OCI-LY1 (cell line): ENCODE results near the gene TTLL11.

Source experiments
- H2AFZ ChIP-seq: fragments of 200-600 bp; sonication (generic), shearing (Covaris generic); 2 replicates; pipeline ENCODE4 v1.6.0; 2014; ENCODE audit warnings: antibody characterized with exemption, mild to moderate bottlenecking, low read length
- H3F3A ChIP-seq: fragments of 200-600 bp; sonication (generic), shearing (Covaris generic); 2 replicates; pipeline ENCODE4 v1.6.0; 2014; ENCODE audit warnings: mild to moderate bottlenecking, antibody characterized with exemption, low read length, moderate library complexity; ENCODE audit not compliant: insufficient read depth
- H3K27ac ChIP-seq: fragments of 200-600 bp; sonication (generic); 2 replicates; pipeline ENCODE4 v1.5.1; 2014; ENCODE audit warnings: low read length, mixed run types, mild to moderate bottlenecking, low read depth; ENCODE audit not compliant: poor library complexity, severe bottlenecking
- H3K27me3 ChIP-seq: fragments of 200-600 bp; sonication (generic); 2 replicates; pipeline ENCODE4 v1.6.0; 2014; ENCODE audit warnings: antibody characterized with exemption, mild to moderate bottlenecking, low read length, moderate library complexity; ENCODE audit not compliant: insufficient read depth
- H3K36me3 ChIP-seq: fragments of 200-600 bp; sonication (generic); 2 replicates; pipeline ENCODE4 v1.6.1; 2014; ENCODE audit warnings: mild to moderate bottlenecking, antibody characterized with exemption, low read length, moderate library complexity, mixed read lengths; ENCODE audit not compliant: insufficient read depth
- H3K4me1 ChIP-seq: fragments of 200-600 bp; sonication (generic); 2 replicates; pipeline ENCODE4 v1.5.1; 2014; ENCODE audit warnings: mild to moderate bottlenecking, low read length, moderate library complexity; ENCODE audit not compliant: insufficient read depth, severe bottlenecking
- H3K4me2 ChIP-seq: fragments of 200-600 bp; sonication (generic), shearing (Covaris generic); 2 replicates; pipeline ENCODE4 v1.6.1; 2014; ENCODE audit warnings: low read length
- H3K4me3 ChIP-seq: fragments of 200-600 bp; sonication (generic); 2 replicates; pipeline ENCODE4 v1.5.1; 2014; ENCODE audit warnings: low read length, low read depth, mild to moderate bottlenecking, mixed read lengths; ENCODE audit not compliant: poor library complexity, severe bottlenecking
- H3K79me2 ChIP-seq: fragments of 200-600 bp; shearing (Covaris generic); 2 replicates; pipeline ENCODE4 v1.6.1; 2016; ENCODE audit warnings: mixed run types, low read length, mixed read lengths; ENCODE audit not compliant: insufficient read depth
- H3K9ac ChIP-seq: fragments of 200-600 bp; sonication (generic), shearing (Covaris generic); 2 replicates; pipeline ENCODE4 v1.6.1; 2014; ENCODE audit warnings: mild to moderate bottlenecking, low read length, mixed read lengths
- H3K9me2 ChIP-seq: fragments of 200-600 bp; sonication (generic), shearing (Covaris generic); 2 replicates; pipeline ENCODE4 v1.6.1; 2014; ENCODE audit warnings: low read depth, mild to moderate bottlenecking, low read length, mixed read lengths
- H3K9me3 ChIP-seq: fragments of 200-600 bp; shearing (Covaris generic); 2 replicates; pipeline ENCODE4 v1.6.1; 2014; ENCODE audit warnings: low read length, mixed read lengths
- H4K20me1 ChIP-seq: fragments of 200-600 bp; sonication (generic), shearing (Covaris generic); 2 replicates; pipeline ENCODE4 v1.6.0; 2016; ENCODE audit warnings: mild to moderate bottlenecking, low read length; ENCODE audit not compliant: insufficient read depth
- EZH2 ChIP-seq: fragments of 200-600 bp; sonication (generic), shearing (Covaris generic); IDR thresholded peaks from 2 replicates; pipeline ENCODE4 v1.8.0; 2017; ENCODE audit warnings: borderline replicate concordance, mixed run types, mild to moderate bottlenecking, antibody characterized with exemption, low read length, moderate library complexity, mixed read lengths
- TF ChIP-seq, protein P1 (sequence below): fragments of 200-600 bp; sonication (generic), shearing (Covaris generic); IDR thresholded peaks from 2 replicates; pipeline ENCODE4 v1.5.1; 2017; ENCODE audit warnings: mild to moderate bottlenecking, antibody characterized with exemption, low read length, moderate library complexity, mixed read lengths

The TTLL11 gene

DNA sequence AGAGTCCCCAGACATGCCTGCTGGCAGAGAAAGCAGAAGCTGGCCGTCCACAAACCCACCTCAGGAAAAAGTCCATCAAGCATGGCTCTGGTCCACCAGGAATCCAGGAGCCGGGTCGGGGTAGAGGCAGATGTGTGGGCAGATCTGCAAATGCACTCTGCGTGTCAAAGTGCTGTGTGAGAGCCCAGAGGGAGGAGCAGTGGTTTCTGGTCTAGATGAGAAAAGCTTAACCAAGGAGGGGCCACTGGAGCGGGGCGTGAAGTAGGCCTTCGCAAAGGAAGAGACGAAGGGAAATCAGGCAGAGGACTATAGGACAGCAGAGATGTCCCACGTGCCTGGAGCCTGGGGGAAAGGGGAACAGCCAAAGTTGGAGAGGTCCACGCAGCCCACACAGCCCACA, 40.0 kb downstream of the TTLL11 start:
- H4K20me1 ChIP-seq, result no peaks in the 10 kb centered on the region
- H3K79me2 ChIP-seq, result no peaks in the 10 kb centered on the region
- H3K27me3 ChIP-seq, result no peaks in the 10 kb centered on the region; the same call in 1 of the 2 replicates
- no peaks in the 10 kb centered on the region for H3K9me2 ChIP-seq
- no peak overlapping the region for H3K9ac ChIP-seq
- no peak overlapping the region for H3K27ac ChIP-seq
- no peak overlapping the region for H2AFZ ChIP-seq
- no peaks in the 10 kb centered on the region for H3K36me3 ChIP-seq
- TF ChIP-seq EZH2, result no peak
- TF ChIP-seq, protein P1, sequence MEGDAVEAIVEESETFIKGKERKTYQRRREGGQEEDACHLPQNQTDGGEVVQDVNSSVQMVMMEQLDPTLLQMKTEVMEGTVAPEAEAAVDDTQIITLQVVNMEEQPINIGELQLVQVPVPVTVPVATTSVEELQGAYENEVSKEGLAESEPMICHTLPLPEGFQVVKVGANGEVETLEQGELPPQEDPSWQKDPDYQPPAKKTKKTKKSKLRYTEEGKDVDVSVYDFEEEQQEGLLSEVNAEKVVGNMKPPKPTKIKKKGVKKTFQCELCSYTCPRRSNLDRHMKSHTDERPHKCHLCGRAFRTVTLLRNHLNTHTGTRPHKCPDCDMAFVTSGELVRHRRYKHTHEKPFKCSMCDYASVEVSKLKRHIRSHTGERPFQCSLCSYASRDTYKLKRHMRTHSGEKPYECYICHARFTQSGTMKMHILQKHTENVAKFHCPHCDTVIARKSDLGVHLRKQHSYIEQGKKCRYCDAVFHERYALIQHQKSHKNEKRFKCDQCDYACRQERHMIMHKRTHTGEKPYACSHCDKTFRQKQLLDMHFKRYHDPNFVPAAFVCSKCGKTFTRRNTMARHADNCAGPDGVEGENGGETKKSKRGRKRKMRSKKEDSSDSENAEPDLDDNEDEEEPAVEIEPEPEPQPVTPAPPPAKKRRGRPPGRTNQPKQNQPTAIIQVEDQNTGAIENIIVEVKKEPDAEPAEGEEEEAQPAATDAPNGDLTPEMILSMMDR, result no peak
- no peak overlapping the region for H3K4me3 ChIP-seq
- H3F3A ChIP-seq, result no peaks in the 10 kb centered on the region
- peaks cover 5% of the 10 kb centered on the region for H3K4me1 ChIP-seq
- no peak overlapping the region for H3K4me2 ChIP-seq
- no peaks in the 10 kb centered on the region for H3K9me3 ChIP-seq

GRCh38 chr9:122051351-122052321, 41.5 kb downstream of the TTLL11 start:
- no peaks in the 10 kb centered on the region for H3K9me3 ChIP-seq
- H3K4me2 ChIP-seq, result no peak overlapping the region
- H3F3A ChIP-seq, result no peaks in the 10 kb centered on the region
- H3K27ac ChIP-seq, result no peak overlapping the region
- H3K27me3 ChIP-seq, result no peaks in the 10 kb centered on the region; the same call in 1 of the 2 replicates
- H3K9me2 ChIP-seq, result no peaks in the 10 kb centered on the region
- H4K20me1 ChIP-seq, result no peaks in the 10 kb centered on the region
- no peak overlapping the region for H2AFZ ChIP-seq
- no peaks in the 10 kb centered on the region for H3K79me2 ChIP-seq
- no peak for TF ChIP-seq EZH2
- TF ChIP-seq, protein P1, result no peak
- peaks cover 5% of the 10 kb centered on the region for H3K4me1 ChIP-seq
- no peaks in the 10 kb centered on the region for H3K36me3 ChIP-seq
- H3K4me3 ChIP-seq, result no peak overlapping the region
- no peak overlapping the region for H3K9ac ChIP-seq

GRCh38 chr9:122050167-122050566, 42.9 kb downstream of the TTLL11 start:
- no peaks in the 10 kb centered on the region; the same call in 1 of the 2 replicates for H3K27me3 ChIP-seq
- peaks cover 5% of the 10 kb centered on the region for H3K4me1 ChIP-seq
- H2AFZ ChIP-seq, result no peak overlapping the region
- no peak overlapping the region for H3K4me2 ChIP-seq
- H3K9me2 ChIP-seq, result no peaks in the 10 kb centered on the region
- H3K9me3 ChIP-seq, result no peaks in the 10 kb centered on the region
- H3K9ac ChIP-seq, result no peak overlapping the region
- H3K36me3 ChIP-seq, result no peaks in the 10 kb centered on the region
- H3F3A ChIP-seq, result no peaks in the 10 kb centered on the region
- no peaks in the 10 kb centered on the region for H3K79me2 ChIP-seq
- H4K20me1 ChIP-seq, result no peaks in the 10 kb centered on the region
- no peak overlapping the region for H3K27ac ChIP-seq
- TF ChIP-seq, protein P1, result no peak
- no peak for TF ChIP-seq EZH2
- H3K4me3 ChIP-seq, result no peak overlapping the region
